ENCODE data around the gene SIRT6. TPM values are rescaled to one million over a fixed set of nuclear protein-coding genes. Genes with fewer than 3 reads are reported as not detected.

Gene SIRT6
- total and polyA plus RNA-seq, 9 of the 15 experiments (the other 6 are each of a cell fraction or from before 2014, with no cell fraction given), result 1.4 to 41.1 (median 10.2) TPM

- Histone ChIP-seq H3K9me1 (ENCODE audit: control insufficient read depth, insufficient read depth, low read length) (no peaks in the 10 kb centered on the region), H3K79me2 (ENCODE audit: control insufficient read depth, insufficient read depth, low read length) (no peaks in the 10 kb centered on the region), H3K9ac (ENCODE audit: insufficient read depth in 1 of 2, low read depth in 2 of 2, low read length in 2 of 2) (peak overlapping the region in 1 of 2 experiments; percentile 58; a peak in 1 of 4 replicates), H4K20me1 (replicated peaks; ENCODE audit: control insufficient read depth, insufficient read depth, low read length) (no peaks in the 10 kb centered on the region), H3K4me3 (no peak overlapping the region), H2AFZ (ENCODE audit: low read depth, low read length) (no peak overlapping the region), H3K4me1 (replicated peaks in 1 of 2; ENCODE audit: control insufficient read depth in 2 of 2, insufficient read depth in 2 of 2, low read length in 2 of 2) (peaks cover 9 to 32% of the 10 kb centered on the region in 2 experiments; a peak in 4 of 5 replicates), H3K36me3 (ENCODE audit: control insufficient read depth, insufficient read depth, low read length) (no peaks in the 10 kb centered on the region), H3K27ac (ENCODE audit: extremely low read depth, low read depth, low read length) (no peak overlapping the region), H3K4me2 (ENCODE audit: insufficient read depth, low read length) (no peak overlapping the region), H3K27me3 (ENCODE audit: control insufficient read depth in 2 of 2, insufficient read depth in 2 of 2, low read length in 2 of 2) (peaks cover 2 to 5% of the 10 kb centered on the region in 2 experiments; a peak in 3 of 5 replicates), H3K9me3 (replicated peaks; ENCODE audit: control insufficient read depth, insufficient read depth, low read depth, low read length) (no peaks in the 10 kb centered on the region)
- ATAC-seq (no peak), DNase-seq (ENCODE audit: extremely low read depth in 1 of 4, low spot score in 3 of 4) (no peak), FAIRE-seq (no peak)
- peak; percentile 9; the same call in 1 of the 2 replicates for TF ChIP-seq REST (IDR thresholded peaks at IDR 0.05; ENCODE audit: borderline replicate concordance)
- TF ChIP-seq REST (CRISPR knock-in tag; IDR thresholded peaks at IDR 0.05; ENCODE audit: low read depth), result no peak
- no peak for TF ChIP-seq GABPB2 (CRISPR knock-in tag; conservative IDR thresholded peaks at IDR 0.05)
- 7% methylated on average over 17 of the region's 17 CpGs for WGBS (ENCODE audit: insufficient coverage, low coverage, missing lambda C conversion rate)
- ChIA-PET POLR2A (no interaction called here), CTCF (ENCODE audit: low intra/inter-chr PET ratio) (no interaction called here)
- intact Hi-C loops (cut with micrococcal nuclease), result no loop called here
- in situ Hi-C loops (cut with MboI), result no loop called here
- BruUV-seq (replicated peaks), result no TSS peak
Measured at GRCh38 chr19:4149518-4150288, 32.7 kb downstream of the SIRT6 start.

Data from K562 (cell line).